Measurements from ENCODE around the gene KRTAP5-6.
"Not testable (repeated sequence)": the region's sequence is repeated elsewhere in the genome, so short reads cannot be mapped to it uniquely, and the experiment has no call there.

KRTAP5-6 gene

GRCh38 chr11:1661454-1662269 lies 35.3 kb upstream of the KRTAP5-6 start:
- DNase-seq = not testable (repeated sequence)

- not testable (repeated sequence) for DNase-seq
Measured at GRCh38 chr11:1662699-1663283, 34.2 kb upstream of the KRTAP5-6 start.

- no peak for DNase-seq
Measured at GRCh38 chr11:1665313-1665712, 31.7 kb upstream of the KRTAP5-6 start.

GRCh38 chr11:1667121-1667850 lies 29.7 kb upstream of the KRTAP5-6 start:
- DNase-seq = no peak

- DNase-seq = peak; percentile 27
Measured at GRCh38 chr11:1667906-1668305, 29.1 kb upstream of the KRTAP5-6 start.

GRCh38 chr11:1668911-1669473 lies 28.0 kb upstream of the KRTAP5-6 start:
- DNase-seq = no peak

GRCh38 chr11:1669546-1670218 lies 27.3 kb upstream of the KRTAP5-6 start:
- DNase-seq = no peak

GRCh38 chr11:1670457-1670856 lies 26.5 kb upstream of the KRTAP5-6 start:
- DNase-seq = not testable (repeated sequence)

GRCh38 chr11:1670905-1671371 lies 26.1 kb upstream of the KRTAP5-6 start:
- DNase-seq = no peak

- no peak for DNase-seq
Measured at GRCh38 chr11:1671658-1672057, 25.3 kb upstream of the KRTAP5-6 start.

- DNase-seq = no peak
Measured at GRCh38 chr11:1672613-1673350, 24.2 kb upstream of the KRTAP5-6 start.

- DNase-seq = no peak
Measured at GRCh38 chr11:1673446-1674172, 23.4 kb upstream of the KRTAP5-6 start.

- no peak for DNase-seq
Measured at GRCh38 chr11:1674173-1675131, 22.5 kb upstream of the KRTAP5-6 start.

GRCh38 chr11:1675536-1676228 lies 21.3 kb upstream of the KRTAP5-6 start:
- no peak for DNase-seq

- no peak for DNase-seq
Measured at GRCh38 chr11:1676229-1676740, 20.7 kb upstream of the KRTAP5-6 start.

- no peak for DNase-seq
Measured at GRCh38 chr11:1679881-1680280, 17.1 kb upstream of the KRTAP5-6 start.

- no peak for DNase-seq
Measured at GRCh38 chr11:1682225-1682905, 14.6 kb upstream of the KRTAP5-6 start.

- DNase-seq = not testable (repeated sequence)
Measured at GRCh38 chr11:1683216-1683615, 13.8 kb upstream of the KRTAP5-6 start.
